ENCODE measurements around the gene DCAF5.

Gene DCAF5

DNA sequence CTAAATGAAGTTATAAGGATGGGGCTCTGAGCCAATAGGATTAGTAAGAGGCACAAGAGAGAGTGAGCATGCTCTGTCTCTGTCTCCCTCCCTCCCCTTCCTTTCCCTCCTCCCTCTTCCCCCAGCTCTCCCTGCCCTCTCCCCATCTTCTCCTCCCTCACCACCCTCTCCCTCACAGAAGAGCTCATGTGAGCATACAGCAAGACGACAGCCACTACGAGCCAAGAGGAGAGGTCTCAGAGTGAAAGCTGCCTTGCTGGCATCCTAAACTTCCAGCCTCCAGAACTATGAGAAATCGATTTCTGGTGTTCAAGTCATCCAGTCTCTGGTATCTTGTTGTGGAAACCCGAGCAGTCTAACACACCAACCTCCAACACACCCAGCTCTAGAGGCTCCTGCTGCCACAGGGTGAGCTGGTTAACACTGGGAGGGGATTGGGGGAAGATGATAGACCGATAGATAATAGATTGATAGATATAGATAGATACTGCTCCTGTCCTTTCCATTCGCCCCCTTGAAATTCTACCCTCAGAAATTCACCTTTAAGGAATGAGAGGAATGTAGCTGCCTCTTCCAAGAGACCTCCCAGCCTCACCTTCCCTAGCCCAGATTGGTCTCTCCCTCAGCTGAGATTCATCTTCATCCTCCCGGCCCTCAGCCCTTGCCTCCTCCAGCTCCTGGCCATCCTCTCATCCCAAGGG lies 148.0 kb downstream of the DCAF5 start:
- no peak for DNase-seq

- DNase-seq, result no peak
Observed at GRCh38 chr14:69003626-69004025, 149.3 kb downstream of the DCAF5 start.

DNA sequence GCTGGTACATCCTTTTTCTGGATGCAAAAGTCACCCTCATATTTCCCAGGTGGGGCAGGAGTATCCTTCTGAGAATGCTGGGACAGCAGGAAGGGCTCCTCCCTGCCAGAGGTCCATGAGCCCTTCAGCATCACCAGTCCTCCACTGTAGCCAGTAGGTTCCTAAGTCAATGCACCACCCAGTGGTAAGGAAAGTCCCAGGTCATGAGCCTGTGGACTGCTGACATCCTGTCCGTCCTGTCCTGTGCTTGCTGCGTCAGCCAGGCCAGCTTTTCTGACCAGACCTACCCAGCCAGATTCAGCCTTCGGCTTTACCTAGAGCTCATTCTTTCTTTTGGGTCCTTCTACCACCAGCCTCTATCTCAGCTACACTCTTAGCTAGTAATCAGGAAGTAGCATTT lies 150.8 kb downstream of the DCAF5 start:
- DNase-seq, result no peak

GRCh38 chr14:69001375-69001774 lies 151.5 kb downstream of the DCAF5 start:
- DNase-seq, result no peak
